ENCODE data around the gene AUTS2.

Gene AUTS2

GRCh38 chr7:70457482-70457881, 859.2 kb downstream of the AUTS2 start:
- Histone ChIP-seq H3K4me3 (ENCODE audit: insufficient read depth, low read depth, low read length, poor library complexity, severe bottlenecking) (no peak overlapping the region), H3K36me3 (ENCODE audit: control insufficient read depth, insufficient read depth, low read length) (no peaks in the 10 kb centered on the region), H3K4me1 (ENCODE audit: control insufficient read depth, insufficient read depth, low read length, poor library complexity, severe bottlenecking) (peaks cover 15% of the 10 kb centered on the region), H3K27ac (ENCODE audit: insufficient read depth, low read length, poor library complexity, severe bottlenecking) (no peak overlapping the region), H3K27me3 (replicated peaks; ENCODE audit: control insufficient read depth, insufficient read depth, low read length, poor library complexity, severe bottlenecking) (no peaks in the 10 kb centered on the region), H3K9me3 (ENCODE audit: control insufficient read depth, low read length) (no peaks in the 10 kb centered on the region)
- DNase-seq: no peak

- DNase-seq: no peak
- H3K9me3 ChIP-seq (ENCODE audit: control insufficient read depth, low read length): no peaks in the 10 kb centered on the region
- H3K27ac ChIP-seq (ENCODE audit: insufficient read depth, low read length, poor library complexity, severe bottlenecking): no peak overlapping the region
- no peak overlapping the region for H3K4me3 ChIP-seq (ENCODE audit: insufficient read depth, low read depth, low read length, poor library complexity, severe bottlenecking)
- H3K27me3 ChIP-seq (replicated peaks; ENCODE audit: control insufficient read depth, insufficient read depth, low read length, poor library complexity, severe bottlenecking): no peaks in the 10 kb centered on the region
- H3K4me1 ChIP-seq (ENCODE audit: control insufficient read depth, insufficient read depth, low read length, poor library complexity, severe bottlenecking): peaks cover 15% of the 10 kb centered on the region
- H3K36me3 ChIP-seq (ENCODE audit: control insufficient read depth, insufficient read depth, low read length): no peaks in the 10 kb centered on the region
Observed at GRCh38 chr7:70457883-70458680, 859.8 kb downstream of the AUTS2 start.

- no peak overlapping the region for H3K4me3 ChIP-seq (ENCODE audit: insufficient read depth, low read depth, low read length, poor library complexity, severe bottlenecking)
- no peaks in the 10 kb centered on the region for H3K27me3 ChIP-seq (replicated peaks; ENCODE audit: control insufficient read depth, insufficient read depth, low read length, poor library complexity, severe bottlenecking)
- no peak for DNase-seq
- peaks cover 15% of the 10 kb centered on the region for H3K4me1 ChIP-seq (ENCODE audit: control insufficient read depth, insufficient read depth, low read length, poor library complexity, severe bottlenecking)
- H3K27ac ChIP-seq (ENCODE audit: insufficient read depth, low read length, poor library complexity, severe bottlenecking): no peak overlapping the region
- no peaks in the 10 kb centered on the region for H3K36me3 ChIP-seq (ENCODE audit: control insufficient read depth, insufficient read depth, low read length)
- H3K9me3 ChIP-seq (ENCODE audit: control insufficient read depth, low read length): no peaks in the 10 kb centered on the region
Observed at GRCh38 chr7:70458745-70459144, 860.5 kb downstream of the AUTS2 start.

GRCh38 chr7:70459546-70459945, 861.3 kb downstream of the AUTS2 start:
- Histone ChIP-seq H3K27me3 (replicated peaks; ENCODE audit: control insufficient read depth, insufficient read depth, low read length, poor library complexity, severe bottlenecking) (no peaks in the 10 kb centered on the region), H3K9me3 (ENCODE audit: control insufficient read depth, low read length) (no peaks in the 10 kb centered on the region), H3K4me3 (ENCODE audit: insufficient read depth, low read depth, low read length, poor library complexity, severe bottlenecking) (no peak overlapping the region), H3K36me3 (ENCODE audit: control insufficient read depth, insufficient read depth, low read length) (no peaks in the 10 kb centered on the region), H3K27ac (ENCODE audit: insufficient read depth, low read length, poor library complexity, severe bottlenecking) (no peak overlapping the region), H3K4me1 (ENCODE audit: control insufficient read depth, insufficient read depth, low read length, poor library complexity, severe bottlenecking) (peaks cover 15% of the 10 kb centered on the region)
- no peak for DNase-seq

GRCh38 chr7:70460071-70460470, 861.8 kb downstream of the AUTS2 start:
- DNase-seq: no peak
- H3K27ac ChIP-seq (ENCODE audit: insufficient read depth, low read length, poor library complexity, severe bottlenecking): no peak overlapping the region
- no peaks in the 10 kb centered on the region for H3K9me3 ChIP-seq (ENCODE audit: control insufficient read depth, low read length)
- H3K36me3 ChIP-seq (ENCODE audit: control insufficient read depth, insufficient read depth, low read length): no peaks in the 10 kb centered on the region
- H3K4me3 ChIP-seq (ENCODE audit: insufficient read depth, low read depth, low read length, poor library complexity, severe bottlenecking): no peak overlapping the region
- H3K27me3 ChIP-seq (replicated peaks; ENCODE audit: control insufficient read depth, insufficient read depth, low read length, poor library complexity, severe bottlenecking): no peaks in the 10 kb centered on the region
- peaks cover 15% of the 10 kb centered on the region for H3K4me1 ChIP-seq (ENCODE audit: control insufficient read depth, insufficient read depth, low read length, poor library complexity, severe bottlenecking)

- Histone ChIP-seq H3K27me3 (replicated peaks; ENCODE audit: control insufficient read depth, insufficient read depth, low read length, poor library complexity, severe bottlenecking) (no peaks in the 10 kb centered on the region), H3K9me3 (ENCODE audit: control insufficient read depth, low read length) (no peaks in the 10 kb centered on the region), H3K4me3 (ENCODE audit: insufficient read depth, low read depth, low read length, poor library complexity, severe bottlenecking) (no peak overlapping the region), H3K27ac (ENCODE audit: insufficient read depth, low read length, poor library complexity, severe bottlenecking) (no peak overlapping the region), H3K4me1 (ENCODE audit: control insufficient read depth, insufficient read depth, low read length, poor library complexity, severe bottlenecking) (peaks cover 15% of the 10 kb centered on the region), H3K36me3 (ENCODE audit: control insufficient read depth, insufficient read depth, low read length) (no peaks in the 10 kb centered on the region)
- no peak for DNase-seq
Observed at GRCh38 chr7:70460562-70460961, 862.3 kb downstream of the AUTS2 start.

- H3K4me1 ChIP-seq (ENCODE audit: control insufficient read depth, insufficient read depth, low read length, poor library complexity, severe bottlenecking): no peaks in the 10 kb centered on the region
- DNase-seq: no peak
Observed at GRCh38 chr7:70463352-70463938, 865.2 kb downstream of the AUTS2 start.

GRCh38 chr7:70466725-70467364, 868.6 kb downstream of the AUTS2 start:
- Histone ChIP-seq H3K4me1 (ENCODE audit: control insufficient read depth, insufficient read depth, low read length, poor library complexity, severe bottlenecking) (no peaks in the 10 kb centered on the region), H3K27ac (ENCODE audit: insufficient read depth, low read length, poor library complexity, severe bottlenecking) (no peak overlapping the region), H3K27me3 (replicated peaks; ENCODE audit: control insufficient read depth, insufficient read depth, low read length, poor library complexity, severe bottlenecking) (no peaks in the 10 kb centered on the region), H3K36me3 (ENCODE audit: control insufficient read depth, insufficient read depth, low read length) (no peaks in the 10 kb centered on the region), H3K4me3 (ENCODE audit: insufficient read depth, low read depth, low read length, poor library complexity, severe bottlenecking) (no peak overlapping the region), H3K9me3 (ENCODE audit: control insufficient read depth, low read length) (no peaks in the 10 kb centered on the region)
- no peak for DNase-seq

More at GRCh38 chr7:70463352-70463938, 865.2 kb downstream of the AUTS2 start:
- Histone ChIP-seq H3K27me3 (replicated peaks; ENCODE audit: control insufficient read depth, insufficient read depth, low read length, poor library complexity, severe bottlenecking) (no peaks in the 10 kb centered on the region), H3K27ac (ENCODE audit: insufficient read depth, low read length, poor library complexity, severe bottlenecking) (no peak overlapping the region), H3K4me3 (ENCODE audit: insufficient read depth, low read depth, low read length, poor library complexity, severe bottlenecking) (no peak overlapping the region), H3K36me3 (ENCODE audit: control insufficient read depth, insufficient read depth, low read length) (no peaks in the 10 kb centered on the region), H3K9me3 (ENCODE audit: control insufficient read depth, low read length) (no peaks in the 10 kb centered on the region)

GRCh38 chr7:70470746-70471145, 872.5 kb downstream of the AUTS2 start:
- Histone ChIP-seq H3K27me3 (replicated peaks; ENCODE audit: control insufficient read depth, insufficient read depth, low read length, poor library complexity, severe bottlenecking) (no peaks in the 10 kb centered on the region), H3K9me3 (ENCODE audit: control insufficient read depth, low read length) (no peaks in the 10 kb centered on the region), H3K4me3 (ENCODE audit: insufficient read depth, low read depth, low read length, poor library complexity, severe bottlenecking) (no peak overlapping the region), H3K27ac (ENCODE audit: insufficient read depth, low read length, poor library complexity, severe bottlenecking) (no peak overlapping the region), H3K4me1 (ENCODE audit: control insufficient read depth, insufficient read depth, low read length, poor library complexity, severe bottlenecking) (no peaks in the 10 kb centered on the region), H3K36me3 (ENCODE audit: control insufficient read depth, insufficient read depth, low read length) (no peaks in the 10 kb centered on the region)
- no peak for DNase-seq

GRCh38 chr7:70472601-70473237, 874.4 kb downstream of the AUTS2 start:
- DNase-seq: no peak
- Histone ChIP-seq H3K36me3 (ENCODE audit: control insufficient read depth, insufficient read depth, low read length) (no peaks in the 10 kb centered on the region), H3K27me3 (replicated peaks; ENCODE audit: control insufficient read depth, insufficient read depth, low read length, poor library complexity, severe bottlenecking) (no peaks in the 10 kb centered on the region)

More at GRCh38 chr7:70472601-70473237, 874.4 kb downstream of the AUTS2 start:
- no peak overlapping the region for H3K27ac ChIP-seq (ENCODE audit: insufficient read depth, low read length, poor library complexity, severe bottlenecking)
- no peak overlapping the region for H3K4me3 ChIP-seq (ENCODE audit: insufficient read depth, low read depth, low read length, poor library complexity, severe bottlenecking)
- no peaks in the 10 kb centered on the region for H3K4me1 ChIP-seq (ENCODE audit: control insufficient read depth, insufficient read depth, low read length, poor library complexity, severe bottlenecking)
- H3K9me3 ChIP-seq (ENCODE audit: control insufficient read depth, low read length): no peaks in the 10 kb centered on the region
